GM12891 (cell line): ENCODE data around the gene SCARF2.

ENCODE experiments used
- DNase-seq: peaks from one replicate; pipeline ENCODE4 v3.0.0; 2011; ENCODE audit warnings: low spot score; ENCODE audit not compliant: insufficient read length
- FAIRE-seq: peaks from 2 replicates; lab custom pipeline; 2011; peaks lifted over from hg19 to GRCh38; lab: Jason Lieb, UNC
- PAX5 ChIP-seq: IDR thresholded peaks from 2 replicates; pipeline ENCODE4 v1.6.1; 2011; ENCODE audit warnings: low read length, moderate library complexity, mild to moderate bottlenecking; ENCODE audit not compliant: insufficient read depth, severe bottlenecking
- POLR2A ChIP-seq: IDR thresholded peaks from 2 replicates; pipeline ENCODE4 v1.6.1; 2011; ENCODE audit warnings: low read depth, low read length, control low read depth
- POLR2AphosphoS5 ChIP-seq: IDR thresholded peaks from 2 replicates; pipeline ENCODE4 v1.6.1; 2011; ENCODE audit warnings: low read depth, low read length, control low read depth
- POU2F2 ChIP-seq: IDR thresholded peaks from 2 replicates; pipeline ENCODE4 v1.6.1; 2011; ENCODE audit warnings: low read depth, mild to moderate bottlenecking, control low read depth, low read length, moderate library complexity
- SPI1 ChIP-seq: IDR thresholded peaks from 2 replicates; pipeline ENCODE4 v1.6.1; 2011; ENCODE audit warnings: low read depth, low read length, control low read depth
- TAF1 ChIP-seq: IDR thresholded peaks from 2 replicates; pipeline ENCODE4 v1.6.1; 2011; ENCODE audit warnings: low read depth, low read length, control low read depth

SCARF2 gene

DNA sequence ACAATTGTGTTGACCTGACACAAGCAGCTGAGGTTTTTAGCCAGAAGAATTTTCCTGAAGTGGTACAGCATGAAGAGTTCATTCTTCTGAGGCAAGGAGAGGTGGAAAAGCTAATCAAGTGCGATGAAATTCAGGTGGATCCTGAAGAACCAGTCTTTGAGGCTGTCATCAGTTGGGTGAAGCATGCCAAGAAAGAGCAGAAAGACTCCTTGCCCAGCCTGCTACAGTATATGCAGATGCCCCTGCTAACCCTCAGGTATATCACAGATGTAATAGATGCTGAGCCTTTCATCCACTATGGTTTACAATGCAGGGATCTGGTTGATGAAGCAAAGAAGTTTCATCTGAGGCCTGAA is 12.9 kb upstream of the SCARF2 start:
- no peak for DNase-seq
- TF ChIP-seq PAX5 (no peak), POLR2A (no peak), POU2F2 (no peak), TAF1 (no peak)
- no peak for FAIRE-seq

DNA sequence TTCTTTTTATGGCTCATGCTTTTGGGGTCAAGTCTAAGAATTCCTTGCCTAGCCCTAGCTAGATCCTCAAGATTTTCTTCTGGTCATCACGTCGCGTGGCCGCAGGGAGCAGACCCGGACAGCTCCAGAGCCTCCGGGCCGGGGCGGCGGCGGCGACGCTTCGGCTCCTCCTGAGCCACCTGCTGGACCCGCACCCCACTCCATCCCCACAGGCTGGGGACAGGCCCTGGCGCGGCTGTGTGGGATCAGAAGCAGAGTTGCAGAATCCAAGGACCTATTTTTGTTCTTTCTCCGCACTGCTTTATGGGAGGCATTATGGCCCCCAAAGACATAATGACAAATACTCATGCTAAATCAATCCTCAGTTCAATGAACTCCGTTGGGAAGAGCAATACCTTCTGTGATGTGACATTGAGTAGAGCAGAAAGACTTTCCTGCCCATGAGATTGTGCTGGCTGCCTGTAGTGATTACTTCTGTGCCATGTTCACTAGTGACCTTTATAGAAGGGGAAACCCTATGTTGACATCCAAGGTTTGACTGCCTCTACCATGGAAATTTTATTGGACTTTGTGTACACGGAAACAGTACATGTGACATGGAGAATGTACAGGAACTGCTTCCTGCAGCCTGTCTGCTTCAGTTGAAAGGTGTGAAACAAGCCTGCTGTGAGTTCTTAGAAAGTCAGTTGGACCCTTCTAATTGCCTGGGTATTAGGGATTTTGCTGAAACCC is 12.4 kb upstream of the SCARF2 start:
- FAIRE-seq (no peak), DNase-seq (no peak)
- TF ChIP-seq POLR2AphosphoS5 (no peak), POU2F2 (no peak), PAX5 (no peak), TAF1 (no peak), SPI1 (no peak), POLR2A (no peak)

DNA sequence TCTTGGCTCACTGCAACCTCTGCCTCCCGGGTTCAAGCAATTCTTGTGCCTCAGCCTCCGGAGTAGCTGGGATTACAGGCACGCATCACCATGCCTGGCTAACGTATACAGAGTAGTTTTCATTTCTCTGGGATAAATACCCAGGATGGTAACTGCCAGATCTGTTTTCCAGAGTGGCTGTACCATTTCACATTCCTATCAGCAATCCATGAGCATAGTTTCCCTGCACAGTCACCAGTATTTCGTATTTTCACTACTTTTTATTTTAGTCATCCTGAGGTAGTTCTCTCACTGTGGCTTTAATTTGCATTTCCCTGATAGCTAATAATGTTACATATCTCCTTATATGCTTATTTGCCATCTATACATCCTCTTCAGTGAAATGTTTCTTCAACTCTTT is 11.0 kb upstream of the SCARF2 start:
- FAIRE-seq (no peak), DNase-seq (no peak)
- TF ChIP-seq POU2F2: no peak
- TF ChIP-seq PAX5: no peak
- TF ChIP-seq POLR2A: no peak
- TF ChIP-seq POLR2AphosphoS5: no peak
- no peak for TF ChIP-seq TAF1
- no peak for TF ChIP-seq SPI1

DNA sequence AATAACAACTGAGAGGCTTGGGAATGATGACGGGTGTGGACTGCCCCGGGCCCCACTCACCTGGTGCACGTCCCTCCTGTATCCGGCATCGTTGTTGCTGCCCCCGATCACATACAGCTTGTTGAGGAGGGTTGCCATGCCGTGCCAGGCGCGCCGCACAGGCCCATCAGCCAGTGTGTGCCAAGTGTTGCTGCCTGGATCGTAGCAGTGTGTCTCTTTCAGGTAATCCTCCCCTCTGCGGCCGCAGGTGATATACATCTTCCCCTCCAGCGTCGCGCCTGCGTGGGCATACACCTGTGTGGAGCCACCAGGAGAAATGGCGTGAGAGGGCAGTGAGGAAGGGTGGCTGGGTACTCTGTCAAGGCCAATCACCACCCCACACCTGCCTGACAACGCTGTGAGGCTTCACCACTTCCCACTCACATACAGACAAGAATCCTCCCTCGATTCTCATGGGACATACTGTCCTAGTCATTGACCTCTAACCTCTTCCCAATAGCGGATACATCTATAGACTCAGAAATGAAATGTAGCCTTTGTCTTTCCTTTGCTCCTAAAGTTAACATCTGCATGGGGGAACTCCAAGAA is 8.9 kb upstream of the SCARF2 start:
- no peak for FAIRE-seq
- no peak for DNase-seq
- TF ChIP-seq TAF1: no peak
- TF ChIP-seq POU2F2: no peak
- no peak for TF ChIP-seq POLR2A
- TF ChIP-seq POLR2AphosphoS5: no peak
- TF ChIP-seq SPI1: no peak
- TF ChIP-seq PAX5: no peak

DNA sequence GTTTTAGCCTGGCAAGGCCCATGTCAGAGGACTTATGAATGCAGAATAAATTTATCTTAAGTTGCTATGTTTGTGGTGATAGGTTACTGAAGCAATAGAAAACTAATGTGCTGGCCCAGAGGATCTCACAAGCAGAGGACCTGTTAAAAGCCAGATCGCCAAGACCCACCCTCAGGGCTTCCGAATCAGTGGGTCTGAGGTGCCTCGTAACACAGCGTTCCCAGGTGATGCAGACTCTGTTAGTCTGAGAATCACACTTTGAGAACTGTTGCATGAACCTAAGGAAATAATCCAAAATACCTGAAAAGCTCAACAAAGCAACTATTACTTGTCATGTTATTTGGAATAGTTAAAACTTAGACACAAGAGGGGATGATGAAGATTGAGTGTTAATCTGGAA is 6.7 kb upstream of the SCARF2 start:
- DNase-seq (no peak), FAIRE-seq (no peak)
- no peak for TF ChIP-seq SPI1

DNA sequence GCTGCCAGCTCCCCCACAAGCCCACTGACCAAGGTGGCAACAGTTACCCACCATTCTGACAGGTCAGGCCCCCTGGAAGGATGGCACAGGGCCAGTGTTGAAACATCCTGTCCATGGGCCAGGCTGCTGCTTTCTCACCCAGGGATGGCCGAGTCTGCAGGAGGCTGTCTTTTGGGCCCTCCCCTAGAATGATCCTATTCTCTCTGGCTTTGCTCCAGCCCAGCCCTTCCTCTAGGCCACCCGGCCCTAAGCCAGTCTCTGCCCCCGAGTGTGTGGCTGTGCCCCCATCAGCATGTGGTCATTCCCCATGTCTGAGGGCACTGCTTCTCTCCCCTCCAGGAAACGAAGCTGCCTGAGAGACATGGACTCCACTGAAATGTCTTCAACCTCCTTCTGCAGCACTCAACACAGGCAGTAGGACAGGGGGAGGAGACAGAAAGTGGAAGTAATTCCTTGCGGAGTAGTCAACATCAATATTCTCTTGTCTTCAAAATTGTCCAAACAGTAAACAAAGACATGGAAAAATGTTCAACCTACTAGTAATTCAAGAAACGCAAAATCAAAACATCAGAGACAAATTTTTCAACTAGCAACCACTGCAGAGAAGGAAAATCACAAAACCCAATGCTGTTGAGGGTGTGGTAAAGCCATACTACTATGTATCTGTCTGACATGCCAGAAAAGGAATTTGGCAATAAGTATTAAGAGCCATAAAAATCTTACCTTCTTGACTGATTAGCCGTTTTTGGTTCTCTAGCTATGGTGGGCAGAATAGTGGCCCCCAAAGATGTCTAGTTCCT is 5.1 kb upstream of the SCARF2 start:
- FAIRE-seq (no peak), DNase-seq (no peak)
- TF ChIP-seq SPI1 (no peak), TAF1 (no peak), POU2F2 (no peak), PAX5 (no peak), POLR2AphosphoS5 (no peak), POLR2A (no peak)

DNA sequence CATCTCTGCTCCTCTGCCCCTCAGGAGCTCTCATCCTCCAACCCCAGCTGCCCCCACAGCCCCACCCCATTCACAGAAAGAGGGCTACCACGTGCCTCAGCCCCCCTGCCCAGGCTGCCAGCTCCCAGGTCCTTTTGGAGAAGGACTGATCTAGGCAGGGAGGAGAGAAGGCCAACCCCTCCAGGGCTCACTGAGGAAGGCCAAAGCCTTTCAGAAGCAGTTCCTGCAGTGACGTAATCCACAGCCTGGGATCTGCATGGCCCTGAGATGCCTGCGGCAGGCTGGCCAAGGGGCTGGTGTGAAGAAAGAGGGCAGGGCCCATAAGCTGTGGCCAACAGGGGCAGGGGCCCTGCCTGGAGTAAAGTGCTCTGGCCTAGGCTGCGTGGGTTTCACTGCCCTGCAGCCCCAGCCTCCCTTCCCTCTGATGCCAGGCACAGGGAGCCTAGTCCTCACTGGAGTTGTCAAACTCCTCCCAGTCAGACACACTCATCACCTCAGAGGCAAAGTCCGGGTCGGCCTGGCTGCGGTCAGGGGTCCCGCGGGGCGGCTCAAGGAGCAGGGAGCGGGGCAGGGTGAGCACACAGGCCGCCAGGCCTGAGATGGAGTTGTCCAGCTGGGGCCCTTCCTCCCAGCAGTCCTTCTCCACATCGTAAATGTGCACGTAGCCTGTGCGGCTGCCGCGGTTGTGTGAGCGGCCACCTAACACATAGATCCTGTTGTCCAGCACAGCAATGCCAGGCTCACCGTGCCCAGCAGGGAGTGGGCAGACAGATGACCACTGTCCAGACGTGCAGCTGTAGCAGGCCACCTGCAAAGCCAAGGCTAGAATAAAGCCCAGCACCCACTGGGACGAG is 4.2 kb upstream of the SCARF2 start:
- DNase-seq (no peak), FAIRE-seq (no peak)
- TF ChIP-seq SPI1 (no peak), PAX5 (no peak), POU2F2 (no peak), POLR2A (no peak), POLR2AphosphoS5 (no peak), TAF1 (no peak)

DNA sequence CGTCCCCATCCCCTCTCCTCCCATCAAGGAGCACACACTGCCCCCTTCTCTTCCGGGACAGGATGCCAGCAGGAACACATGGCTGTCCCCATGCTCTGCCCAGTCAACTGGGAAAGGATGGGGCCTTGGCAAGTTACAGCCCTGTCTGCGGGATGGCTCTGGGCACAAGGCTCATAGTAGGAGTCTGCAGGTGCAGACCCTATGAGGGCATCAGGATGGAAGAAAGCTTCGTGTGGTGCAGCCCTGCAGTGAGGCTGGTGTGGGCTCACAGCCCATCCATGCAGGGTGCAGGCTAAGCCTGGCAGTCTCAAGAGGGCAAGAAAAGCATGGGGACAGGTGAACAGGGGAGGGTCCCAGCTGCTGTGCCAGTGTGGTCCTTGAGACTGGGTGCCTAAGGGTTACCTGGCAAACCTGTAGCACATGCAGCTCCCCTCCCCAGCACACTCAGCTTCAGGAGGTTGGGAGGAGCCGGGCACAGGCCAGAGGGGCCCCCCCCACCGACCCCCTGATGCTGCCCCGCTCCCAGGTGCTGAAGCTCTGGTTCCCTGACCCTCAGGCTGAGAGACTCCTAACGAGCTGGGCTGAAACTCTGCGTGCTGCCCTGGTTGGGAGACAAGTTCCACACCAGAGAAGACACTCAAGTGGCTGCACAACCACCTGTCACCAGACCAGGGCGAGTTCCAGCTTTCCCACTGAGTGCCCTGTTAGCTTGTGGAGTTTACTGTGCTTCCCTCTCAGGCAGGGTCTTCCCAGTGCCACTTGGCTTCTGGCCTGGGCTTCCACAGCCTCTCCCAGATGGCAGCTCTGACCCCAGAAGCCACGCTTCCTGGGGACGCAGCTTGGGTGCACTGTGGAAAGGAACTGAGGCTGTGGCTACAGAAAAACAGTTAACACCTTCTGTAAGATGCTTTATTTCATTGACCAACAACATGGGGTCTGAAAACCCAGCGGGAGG is 3.3 kb upstream of the SCARF2 start:
- TF ChIP-seq POLR2A (no peak), SPI1 (no peak), PAX5 (no peak), POLR2AphosphoS5 (no peak), POU2F2 (no peak), TAF1 (no peak)
- FAIRE-seq (no peak), DNase-seq (no peak)

DNA sequence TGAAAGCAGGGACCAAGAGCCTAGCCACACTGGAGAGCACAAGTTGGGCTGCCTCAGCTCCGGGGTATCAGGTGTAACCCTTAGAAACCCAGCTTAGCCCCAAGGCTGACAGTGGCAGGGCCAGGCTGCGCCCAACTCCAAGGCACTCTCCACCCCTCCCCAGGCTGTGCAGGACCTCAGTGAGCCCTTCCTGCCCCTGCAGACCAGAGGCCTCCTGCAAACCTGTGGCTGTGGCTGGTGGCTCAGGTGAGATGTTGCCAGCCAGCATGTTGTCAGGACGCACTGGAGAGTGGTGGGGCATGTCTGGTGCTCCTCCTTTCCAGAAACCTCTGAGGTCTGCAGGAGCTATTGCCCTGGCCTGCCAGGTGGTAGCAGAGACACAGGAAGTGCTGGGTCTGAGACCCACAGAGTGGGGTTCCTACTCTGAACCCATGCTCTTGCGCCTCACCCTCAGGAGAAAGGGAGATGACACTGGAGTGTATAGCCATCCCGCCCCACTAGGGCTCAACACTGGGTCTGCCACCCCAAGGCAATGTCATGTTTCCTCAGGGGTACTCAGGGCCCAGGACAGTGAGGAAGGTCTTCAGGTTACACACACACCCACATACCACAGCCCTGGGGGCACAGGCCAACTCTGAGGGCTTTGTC is 2.4 kb upstream of the SCARF2 start:
- DNase-seq: no peak
- FAIRE-seq: no peak
- TF ChIP-seq SPI1 (no peak), POLR2AphosphoS5 (no peak), PAX5 (no peak), TAF1 (no peak), POU2F2 (no peak), POLR2A (no peak)
